Subcutaneous adipose tissue (tissue), 4 donors: ENCODE data around the gene AQP5. TPM values are rescaled to one million over a fixed set of nuclear protein-coding genes. Genes with fewer than 3 reads are reported as not detected.

Source experiments
- total RNA-seq, 4 donors: library from RNA; depleted of rRNA; stranded (reverse); fragments of >200 nt; gene quantifications; one replicate each; pipeline ENCODE4 v1.1.0, GENCODE V29; 2016
- TF ChIP-seq, protein P1 (sequence below): fragments of 450-650 bp; IDR thresholded peaks from one replicate; pipeline ENCODE4 v1.5.1; 2016; ENCODE audit warnings: low read depth, mild to moderate bottlenecking, control low read depth, antibody characterized with exemption, moderate library complexity

The AQP5 gene
- total RNA-seq, 4 donors from 2014 or later = not detected

DNA sequence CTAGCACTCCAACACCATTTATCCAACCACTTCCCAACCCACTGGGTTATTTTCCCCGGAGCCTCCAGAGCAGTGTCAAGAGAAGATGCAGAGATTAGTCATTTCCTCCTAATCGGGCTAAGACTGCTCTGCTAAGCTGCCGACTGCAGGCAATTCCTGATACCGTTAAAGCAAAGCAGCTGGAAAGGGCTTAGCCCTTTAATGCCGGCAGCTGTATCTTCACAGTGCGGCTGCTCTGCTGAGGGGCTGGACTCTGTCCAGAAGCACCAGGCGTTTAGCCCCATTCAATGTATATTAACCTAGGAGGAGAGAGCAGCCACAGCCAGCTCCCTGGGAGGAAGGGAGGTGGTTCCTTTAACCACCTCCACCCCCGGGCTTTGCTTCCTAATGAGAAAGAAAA lies 22.2 kb downstream of the AQP5 start:
- TF ChIP-seq, protein P1, sequence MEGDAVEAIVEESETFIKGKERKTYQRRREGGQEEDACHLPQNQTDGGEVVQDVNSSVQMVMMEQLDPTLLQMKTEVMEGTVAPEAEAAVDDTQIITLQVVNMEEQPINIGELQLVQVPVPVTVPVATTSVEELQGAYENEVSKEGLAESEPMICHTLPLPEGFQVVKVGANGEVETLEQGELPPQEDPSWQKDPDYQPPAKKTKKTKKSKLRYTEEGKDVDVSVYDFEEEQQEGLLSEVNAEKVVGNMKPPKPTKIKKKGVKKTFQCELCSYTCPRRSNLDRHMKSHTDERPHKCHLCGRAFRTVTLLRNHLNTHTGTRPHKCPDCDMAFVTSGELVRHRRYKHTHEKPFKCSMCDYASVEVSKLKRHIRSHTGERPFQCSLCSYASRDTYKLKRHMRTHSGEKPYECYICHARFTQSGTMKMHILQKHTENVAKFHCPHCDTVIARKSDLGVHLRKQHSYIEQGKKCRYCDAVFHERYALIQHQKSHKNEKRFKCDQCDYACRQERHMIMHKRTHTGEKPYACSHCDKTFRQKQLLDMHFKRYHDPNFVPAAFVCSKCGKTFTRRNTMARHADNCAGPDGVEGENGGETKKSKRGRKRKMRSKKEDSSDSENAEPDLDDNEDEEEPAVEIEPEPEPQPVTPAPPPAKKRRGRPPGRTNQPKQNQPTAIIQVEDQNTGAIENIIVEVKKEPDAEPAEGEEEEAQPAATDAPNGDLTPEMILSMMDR = no peak

- TF ChIP-seq, protein P1 = no peak
Measured at GRCh38 chr12:49984476-49985359, 23.0 kb downstream of the AQP5 start.

DNA sequence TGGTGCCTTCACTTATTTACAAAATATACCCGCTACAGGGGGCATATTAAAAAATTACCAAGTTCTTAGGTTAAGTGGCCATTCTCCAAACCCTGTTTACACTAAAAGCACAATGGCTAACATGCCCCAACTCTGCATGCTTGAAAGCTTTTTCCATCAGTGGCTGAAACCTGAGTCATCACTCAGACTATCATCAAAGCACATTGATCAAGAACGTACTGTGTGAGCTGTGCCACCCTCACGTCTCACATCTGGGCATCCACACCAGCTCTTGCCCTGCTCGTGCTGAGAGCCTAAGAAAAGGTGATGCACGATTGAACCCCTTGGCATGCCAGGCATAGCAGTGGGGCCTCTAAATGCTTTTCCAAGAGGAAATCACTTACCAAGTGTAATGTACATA lies 24.3 kb downstream of the AQP5 start:
- TF ChIP-seq, protein P1 = no peak

DNA sequence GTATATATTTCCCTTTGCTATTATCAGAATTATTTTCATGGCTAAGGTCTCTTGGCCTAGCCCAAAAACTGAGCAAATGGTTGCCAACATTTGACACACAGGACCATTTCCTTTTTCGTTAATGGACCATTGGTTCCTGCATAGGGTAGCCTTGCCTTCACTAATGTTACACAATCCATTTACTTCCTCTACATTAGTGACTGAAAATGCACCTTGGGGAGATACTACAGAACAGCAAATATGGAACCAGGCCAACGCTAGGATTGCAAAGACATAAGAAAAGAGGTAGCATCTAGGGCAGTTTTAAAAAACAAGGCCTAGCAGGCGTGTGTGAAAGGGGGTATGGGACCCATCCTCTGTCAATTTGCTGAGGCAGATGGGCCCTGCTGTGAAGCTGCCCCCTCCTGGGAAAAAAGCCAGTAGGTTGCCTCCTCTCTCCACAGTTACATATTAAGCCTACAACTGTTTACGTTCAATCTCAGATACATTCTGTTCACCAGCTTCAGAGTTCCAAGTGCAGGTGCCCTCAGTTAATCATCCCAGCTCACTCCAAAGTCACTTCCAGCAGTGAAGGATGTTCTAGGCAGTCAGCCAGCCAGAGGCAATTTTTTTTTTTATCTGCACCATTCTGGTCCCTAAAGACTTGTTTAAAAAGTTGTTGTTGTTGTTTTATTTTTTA lies 26.1 kb downstream of the AQP5 start:
- TF ChIP-seq, protein P1 = no peak

DNA sequence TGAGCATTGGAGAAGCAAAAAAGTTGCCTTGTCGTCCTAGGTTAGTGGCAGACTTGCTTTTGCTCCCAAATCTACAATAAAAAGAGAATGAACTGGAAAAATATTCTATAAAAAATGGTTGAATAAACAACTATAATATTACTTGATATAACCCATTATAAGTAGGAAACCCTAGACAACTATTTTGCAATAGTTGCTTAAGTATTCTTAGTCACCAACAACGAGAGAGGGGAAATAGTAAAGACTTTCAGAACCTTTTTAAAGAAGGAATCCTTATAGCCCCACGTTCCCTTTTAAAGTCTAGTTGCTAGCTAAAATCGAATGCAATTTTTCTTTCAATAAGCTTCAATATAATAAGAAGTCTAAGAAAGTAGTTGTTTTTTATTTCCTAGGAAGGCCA lies 28.6 kb downstream of the AQP5 start:
- TF ChIP-seq, protein P1 = no peak

- TF ChIP-seq, protein P1 = no peak
Measured at GRCh38 chr12:49998453-49998852, 36.8 kb downstream of the AQP5 start.

- TF ChIP-seq, protein P1 = no peak
Measured at GRCh38 chr12:50003595-50003994, 41.9 kb downstream of the AQP5 start.
